K562 (cell line): ENCODE data around the gene AP1G1. TPM values are rescaled to one million over a fixed set of nuclear protein-coding genes. Genes with fewer than 3 reads are reported as not detected.
A peak's percentile ranks its signal among the peaks of the same experiment; 100 is the strongest.

Source experiments
- CBX1 ChIP-seq: sonication (generic); IDR thresholded peaks from 2 replicates; pipeline ENCODE4 v1.6.1; 2016; ENCODE audit warnings: antibody characterized with exemption, low read depth, mild to moderate bottlenecking
- E2F3 ChIP-seq: fragments of 250-450 bp; sonication (Bioruptor Pico); IDR thresholded peaks from 2 replicates; pipeline ENCODE4 v1.4.0; 2020; ENCODE audit warnings: mild to moderate bottlenecking
- FOSL1 ChIP-seq: fragments of 200-800 bp; sonication (Bioruptor generic); conservative IDR thresholded peaks from 2 replicates; pipeline ENCODE4 v1.6.1; 2016; ENCODE audit warnings: missing genetic modification characterization, missing compliant biosample characterization
- HDAC8 ChIP-seq: fragments of 450-650 bp; IDR thresholded peaks from 2 replicates; pipeline ENCODE4 v1.6.1; 2016; ENCODE audit warnings: mild to moderate bottlenecking, missing genetic modification characterization, moderate library complexity, missing compliant biosample characterization
- HNRNPLL ChIP-seq: fragments of 200-400 bp; formaldehyde crosslinking; IDR thresholded peaks from 2 replicates; pipeline ENCODE4 v1.6.1; 2017; ENCODE audit warnings: low read length, low read depth, mild to moderate bottlenecking; ENCODE audit not compliant: poor library complexity, severe bottlenecking
- IFI16 ChIP-seq: fragments of 250-450 bp; sonication (Bioruptor Pico); IDR thresholded peaks from 2 replicates; pipeline ENCODE4 v2.1.2; 2022; ENCODE audit warnings: mild to moderate bottlenecking, inconsistent platforms
- MTA1 ChIP-seq: fragments of 450-650 bp; IDR thresholded peaks from 2 replicates; pipeline ENCODE4 v1.6.1; 2017; ENCODE audit warnings: borderline replicate concordance
- PCBP1 ChIP-seq: fragments of 200-400 bp; formaldehyde crosslinking; IDR thresholded peaks from 2 replicates; pipeline ENCODE4 v1.6.1; 2018; ENCODE audit warnings: mild to moderate bottlenecking, low read depth, low read length; ENCODE audit not compliant: poor library complexity, severe bottlenecking
- POLR2G ChIP-seq: fragments of 200-400 bp; formaldehyde crosslinking; IDR thresholded peaks from 2 replicates; pipeline ENCODE4 v1.6.1; 2017; ENCODE audit warnings: low read depth, mild to moderate bottlenecking, antibody characterized with exemption, low read length, moderate library complexity
- PPARD ChIP-seq: fragments of 250-450 bp; sonication (Bioruptor Pico); IDR thresholded peaks from 2 replicates; pipeline ENCODE4 v1.8.0; 2022; ENCODE audit warnings: inconsistent platforms, mild to moderate bottlenecking, moderate library complexity
- RAD21 ChIP-seq, 2 experiments: fragments of 250-450 bp in 1 of 2; fragments of 450-650 bp in 1 of 2; sonication (Bioruptor Pico) in 1 of 2; formaldehyde crosslinking in 1 of 2; IDR thresholded peaks in 1 of 2; conservative IDR thresholded peaks in 1 of 2; 2 replicates each; pipeline versions ENCODE4 v1.4.0 to v1.8.0; 2020 to 2022; ENCODE audit warnings: mild to moderate bottlenecking in 2 of 2, moderate library complexity in 1 of 2
- SRSF1 ChIP-seq: fragments of 200-400 bp; formaldehyde crosslinking; IDR thresholded peaks from 2 replicates; pipeline ENCODE4 v1.6.1; 2017; ENCODE audit warnings: mild to moderate bottlenecking, low read depth, low read length, moderate library complexity
- TGIF2 ChIP-seq: sonication (generic); formaldehyde crosslinking; IDR thresholded peaks from 2 replicates; pipeline ENCODE4 v1.8.1; 2022; ENCODE audit warnings: mild to moderate bottlenecking, missing genetic modification reagents, moderate library complexity
- ZFP1 ChIP-seq: fragments of 450-650 bp; formaldehyde crosslinking; IDR thresholded peaks from 2 replicates; pipeline ENCODE4 v1.4.0; 2020; ENCODE audit warnings: mild to moderate bottlenecking, mixed read lengths
- ZNF224 ChIP-seq: sonication (generic); formaldehyde crosslinking; IDR thresholded peaks from 2 replicates; pipeline ENCODE4 v1.8.0; 2022; ENCODE audit warnings: mild to moderate bottlenecking, missing genetic modification reagents
- polyA plus RNA-seq, 8 experiments: library from polyadenylated mRNA; depleted of rRNA in 4 of 8; stranded (reverse) in 5 of 8; unstranded in 3 of 8; fragments of >200 nt; fragmentation: Nextera tagmentation in 2 of 8; fragmentation: Illumina TruSeq in 1 of 8; extraction: Ambion mirVana in 2 of 8; extraction: Trizol in 1 of 8; gene quantifications; 2 replicates each; pipeline versions ENCODE4 v1.2.1 to v1.2.3, GENCODE V29; 2011 to 2014; ENCODE audit warnings: inconsistent platforms in 1 of 8, missing spikeins in 1 of 8
- total RNA-seq, 7 experiments: library from RNA; depleted of rRNA in 6 of 7; stranded (reverse); fragments of >200 nt in 6 of 7; fragmentation: Illumina TruSeq in 2 of 7; extraction: Trizol in 2 of 7; gene quantifications; 2 replicates each; pipeline versions ENCODE4 v1.2.1 to v1.2.3, GENCODE V29; 2011 to 2021; ENCODE audit warnings: low replicate concordance in 1 of 7
- TF ChIP-seq, protein P1 (sequence below): sonication (generic); formaldehyde crosslinking; IDR thresholded peaks from 2 replicates; pipeline ENCODE4 v1.8.1; 2023; ENCODE audit warnings: mild to moderate bottlenecking, missing genetic modification reagents
- TF ChIP-seq, protein P2 (sequence below), 2 experiments: IDR thresholded peaks; 2 replicates each; pipeline ENCODE4 v1.6.1; 2012; ENCODE audit warnings: improper control_type of control experiment in 2 of 2, low read depth in 2 of 2, low read length in 2 of 2, borderline replicate concordance in 1 of 2
- TF ChIP-seq, protein P3 (sequence below): fragments of 450-650 bp; IDR thresholded peaks from 2 replicates; pipeline ENCODE4 v1.6.1; 2016; ENCODE audit warnings: antibody characterized with exemption
- TF ChIP-seq, protein P4 (sequence below): fragments of 250-450 bp; sonication (Bioruptor Pico); IDR thresholded peaks from 2 replicates; pipeline ENCODE4 v1.8.0; 2022; ENCODE audit warnings: moderate library complexity, mild to moderate bottlenecking, inconsistent platforms

AP1G1 gene
- total and polyA plus RNA-seq, 9 of the 15 experiments (the other 6 are each of a cell fraction or from before 2014, with no cell fraction given), result 7.0 to 59.2 (median 42.0) TPM

DNA sequence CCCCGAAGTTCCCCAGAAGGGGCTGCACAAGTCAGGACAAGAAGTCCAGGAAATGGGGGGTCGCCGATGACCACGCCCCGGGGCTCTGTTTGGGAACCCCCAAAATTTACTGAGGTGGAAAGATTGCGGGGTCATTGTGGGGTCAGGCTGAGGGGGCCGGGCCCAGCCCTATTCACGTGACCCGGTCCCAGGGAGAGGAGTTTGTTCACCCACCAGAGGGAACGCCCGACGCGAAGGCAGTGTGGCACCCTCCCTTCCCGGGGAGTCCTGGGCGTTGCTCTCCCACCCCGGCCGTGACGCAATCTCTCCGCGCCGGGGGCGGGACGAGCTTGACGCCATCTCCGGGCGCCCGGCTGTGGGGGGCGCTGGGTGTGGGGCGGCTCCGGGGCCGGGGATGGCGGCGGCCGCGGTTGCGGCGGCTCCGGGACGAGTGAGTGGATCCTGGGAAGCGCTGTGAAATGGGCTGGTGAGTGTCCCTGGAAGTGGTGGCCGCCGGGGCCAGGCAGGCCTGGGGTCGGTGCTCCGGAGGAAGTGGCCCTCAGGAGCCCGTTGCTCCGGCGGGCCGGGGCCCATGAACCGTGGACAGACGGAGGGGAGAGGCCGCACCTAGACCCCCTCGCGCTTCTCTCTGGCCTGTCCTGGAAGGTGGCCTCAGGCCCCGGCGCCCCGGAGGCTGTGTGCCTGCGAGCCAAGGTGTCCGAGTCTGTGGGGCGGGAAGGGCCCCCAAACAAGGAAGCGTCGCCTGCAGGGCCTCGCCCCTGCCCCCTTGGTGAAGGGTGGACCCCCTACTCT, 37.2 kb upstream of the AP1G1 start, which contains the start of gene ATXN1L (continued):
- TF ChIP-seq, protein P1, sequence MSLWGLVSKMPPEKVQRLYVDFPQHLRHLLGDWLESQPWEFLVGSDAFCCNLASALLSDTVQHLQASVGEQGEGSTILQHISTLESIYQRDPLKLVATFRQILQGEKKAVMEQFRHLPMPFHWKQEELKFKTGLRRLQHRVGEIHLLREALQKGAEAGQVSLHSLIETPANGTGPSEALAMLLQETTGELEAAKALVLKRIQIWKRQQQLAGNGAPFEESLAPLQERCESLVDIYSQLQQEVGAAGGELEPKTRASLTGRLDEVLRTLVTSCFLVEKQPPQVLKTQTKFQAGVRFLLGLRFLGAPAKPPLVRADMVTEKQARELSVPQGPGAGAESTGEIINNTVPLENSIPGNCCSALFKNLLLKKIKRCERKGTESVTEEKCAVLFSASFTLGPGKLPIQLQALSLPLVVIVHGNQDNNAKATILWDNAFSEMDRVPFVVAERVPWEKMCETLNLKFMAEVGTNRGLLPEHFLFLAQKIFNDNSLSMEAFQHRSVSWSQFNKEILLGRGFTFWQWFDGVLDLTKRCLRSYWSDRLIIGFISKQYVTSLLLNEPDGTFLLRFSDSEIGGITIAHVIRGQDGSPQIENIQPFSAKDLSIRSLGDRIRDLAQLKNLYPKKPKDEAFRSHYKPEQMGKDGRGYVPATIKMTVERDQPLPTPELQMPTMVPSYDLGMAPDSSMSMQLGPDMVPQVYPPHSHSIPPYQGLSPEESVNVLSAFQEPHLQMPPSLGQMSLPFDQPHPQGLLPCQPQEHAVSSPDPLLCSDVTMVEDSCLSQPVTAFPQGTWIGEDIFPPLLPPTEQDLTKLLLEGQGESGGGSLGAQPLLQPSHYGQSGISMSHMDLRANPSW, result peak; percentile 69; the same call in 1 of the 2 replicates
- no peak for TF ChIP-seq SRSF1
- no peak for TF ChIP-seq HNRNPLL
- TF ChIP-seq HDAC8, result no peak
- TF ChIP-seq, protein P2, sequence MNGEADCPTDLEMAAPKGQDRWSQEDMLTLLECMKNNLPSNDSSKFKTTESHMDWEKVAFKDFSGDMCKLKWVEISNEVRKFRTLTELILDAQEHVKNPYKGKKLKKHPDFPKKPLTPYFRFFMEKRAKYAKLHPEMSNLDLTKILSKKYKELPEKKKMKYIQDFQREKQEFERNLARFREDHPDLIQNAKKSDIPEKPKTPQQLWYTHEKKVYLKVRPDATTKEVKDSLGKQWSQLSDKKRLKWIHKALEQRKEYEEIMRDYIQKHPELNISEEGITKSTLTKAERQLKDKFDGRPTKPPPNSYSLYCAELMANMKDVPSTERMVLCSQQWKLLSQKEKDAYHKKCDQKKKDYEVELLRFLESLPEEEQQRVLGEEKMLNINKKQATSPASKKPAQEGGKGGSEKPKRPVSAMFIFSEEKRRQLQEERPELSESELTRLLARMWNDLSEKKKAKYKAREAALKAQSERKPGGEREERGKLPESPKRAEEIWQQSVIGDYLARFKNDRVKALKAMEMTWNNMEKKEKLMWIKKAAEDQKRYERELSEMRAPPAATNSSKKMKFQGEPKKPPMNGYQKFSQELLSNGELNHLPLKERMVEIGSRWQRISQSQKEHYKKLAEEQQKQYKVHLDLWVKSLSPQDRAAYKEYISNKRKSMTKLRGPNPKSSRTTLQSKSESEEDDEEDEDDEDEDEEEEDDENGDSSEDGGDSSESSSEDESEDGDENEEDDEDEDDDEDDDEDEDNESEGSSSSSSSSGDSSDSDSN (IDR thresholded peaks at IDR 0.05; ENCODE audit: borderline replicate concordance in 1 of 2, low read depth in 2 of 2, low read length in 2 of 2), result no peak
- TF ChIP-seq PCBP1, result peak; percentile 83
- TF ChIP-seq, protein P3, sequence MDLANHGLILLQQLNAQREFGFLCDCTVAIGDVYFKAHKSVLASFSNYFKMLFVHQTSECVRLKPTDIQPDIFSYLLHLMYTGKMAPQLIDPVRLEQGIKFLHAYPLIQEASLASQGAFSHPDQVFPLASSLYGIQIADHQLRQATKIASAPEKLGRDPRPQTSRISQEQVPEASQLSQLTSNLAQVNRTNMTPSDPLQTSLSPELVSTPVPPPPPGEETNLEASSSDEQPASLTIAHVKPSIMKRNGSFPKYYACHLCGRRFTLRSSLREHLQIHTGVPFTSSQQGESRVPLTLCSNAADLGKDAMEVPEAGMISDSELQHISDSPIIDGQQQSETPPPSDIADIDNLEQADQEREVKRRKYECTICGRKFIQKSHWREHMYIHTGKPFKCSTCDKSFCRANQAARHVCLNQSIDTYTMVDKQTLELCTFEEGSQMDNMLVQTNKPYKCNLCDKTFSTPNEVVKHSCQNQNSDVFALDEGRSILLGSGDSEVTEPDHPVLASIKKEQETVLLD, result 0 out of 2 replicates have a peak, but pooled peaks have one; percentile 23
- TF ChIP-seq E2F3 (CRISPR knock-in tag), result no peak
- TF ChIP-seq IFI16, result no peak
- TF ChIP-seq, protein P4, sequence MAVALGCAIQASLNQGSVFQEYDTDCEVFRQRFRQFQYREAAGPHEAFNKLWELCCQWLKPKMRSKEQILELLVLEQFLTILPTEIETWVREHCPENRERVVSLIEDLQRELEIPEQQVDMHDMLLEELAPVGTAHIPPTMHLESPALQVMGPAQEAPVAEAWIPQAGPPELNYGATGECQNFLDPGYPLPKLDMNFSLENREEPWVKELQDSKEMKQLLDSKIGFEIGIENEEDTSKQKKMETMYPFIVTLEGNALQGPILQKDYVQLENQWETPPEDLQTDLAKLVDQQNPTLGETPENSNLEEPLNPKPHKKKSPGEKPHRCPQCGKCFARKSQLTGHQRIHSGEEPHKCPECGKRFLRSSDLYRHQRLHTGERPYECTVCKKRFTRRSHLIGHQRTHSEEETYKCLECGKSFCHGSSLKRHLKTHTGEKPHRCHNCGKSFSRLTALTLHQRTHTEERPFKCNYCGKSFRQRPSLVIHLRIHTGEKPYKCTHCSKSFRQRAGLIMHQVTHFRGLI (CRISPR knock-in tag), result 0 out of 2 replicates have a peak, but pooled peaks have one; percentile 28
- TF ChIP-seq POLR2G, result peak; percentile 97
- peak in 1 of 2 experiments; percentile 11; a peak in 1 of 4 replicates for TF ChIP-seq RAD21 (CRISPR knock-in tag; conservative IDR thresholded peaks at IDR 0.05 in 1 of 2, IDR thresholded peaks at IDR 0.05 in 1 of 2)
- 0 out of 2 replicates have a peak, but pooled peaks have one; percentile 32 for TF ChIP-seq FOSL1 (tag)
- TF ChIP-seq ZFP1 (CRISPR knock-in tag), result no peak
- no peak for TF ChIP-seq ZNF224 (CRISPR knock-in tag)
- peak; percentile 56; the same call in 1 of the 2 replicates for TF ChIP-seq CBX1
- TF ChIP-seq MTA1, result peak; percentile 99
- TF ChIP-seq PPARD (CRISPR knock-in tag), result no peak
- no peak for TF ChIP-seq TGIF2
